GM12873 (cell line): ENCODE results near the gene SLC36A2.

Source experiments
- TF ChIP-seq, protein P1 (sequence below): IDR thresholded peaks from 2 replicates; pipeline ENCODE4 v1.5.1; 2012; ENCODE audit warnings: low read depth, mild to moderate bottlenecking, moderate library complexity, low read length, control low read depth; ENCODE audit not compliant: insufficient read depth; ENCODE audit errors: missing control alignments

SLC36A2 gene

DNA sequence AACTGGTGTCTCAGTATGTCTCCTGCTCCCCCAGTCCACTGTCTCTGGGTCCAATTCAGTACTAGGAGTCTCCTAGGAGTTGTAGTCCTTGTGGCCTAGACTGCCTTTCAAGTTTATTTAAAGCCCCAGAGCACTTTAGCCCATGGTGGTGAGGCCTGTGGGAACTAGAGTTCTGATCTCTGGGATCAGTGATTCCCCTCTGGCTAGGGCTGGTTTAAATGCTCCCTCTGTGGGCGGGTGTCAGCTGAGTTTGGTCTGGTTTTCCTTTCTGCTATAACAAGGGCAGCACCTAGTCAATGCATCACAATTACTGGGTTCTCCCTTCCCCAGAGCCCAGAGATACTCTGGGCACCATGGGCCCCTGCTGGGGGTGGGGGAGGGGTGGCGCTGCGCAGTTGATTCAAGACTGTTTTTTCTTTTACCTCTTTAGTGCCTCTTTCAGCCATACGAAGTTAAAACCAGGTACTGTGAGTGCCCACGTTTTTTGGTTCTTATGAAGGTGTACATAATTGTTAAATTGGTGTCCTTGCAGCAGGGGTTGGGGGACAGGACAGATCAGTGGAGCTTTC lies 34.5 kb downstream of the SLC36A2 start:
- TF ChIP-seq, protein P1, sequence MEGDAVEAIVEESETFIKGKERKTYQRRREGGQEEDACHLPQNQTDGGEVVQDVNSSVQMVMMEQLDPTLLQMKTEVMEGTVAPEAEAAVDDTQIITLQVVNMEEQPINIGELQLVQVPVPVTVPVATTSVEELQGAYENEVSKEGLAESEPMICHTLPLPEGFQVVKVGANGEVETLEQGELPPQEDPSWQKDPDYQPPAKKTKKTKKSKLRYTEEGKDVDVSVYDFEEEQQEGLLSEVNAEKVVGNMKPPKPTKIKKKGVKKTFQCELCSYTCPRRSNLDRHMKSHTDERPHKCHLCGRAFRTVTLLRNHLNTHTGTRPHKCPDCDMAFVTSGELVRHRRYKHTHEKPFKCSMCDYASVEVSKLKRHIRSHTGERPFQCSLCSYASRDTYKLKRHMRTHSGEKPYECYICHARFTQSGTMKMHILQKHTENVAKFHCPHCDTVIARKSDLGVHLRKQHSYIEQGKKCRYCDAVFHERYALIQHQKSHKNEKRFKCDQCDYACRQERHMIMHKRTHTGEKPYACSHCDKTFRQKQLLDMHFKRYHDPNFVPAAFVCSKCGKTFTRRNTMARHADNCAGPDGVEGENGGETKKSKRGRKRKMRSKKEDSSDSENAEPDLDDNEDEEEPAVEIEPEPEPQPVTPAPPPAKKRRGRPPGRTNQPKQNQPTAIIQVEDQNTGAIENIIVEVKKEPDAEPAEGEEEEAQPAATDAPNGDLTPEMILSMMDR, result no peak

DNA sequence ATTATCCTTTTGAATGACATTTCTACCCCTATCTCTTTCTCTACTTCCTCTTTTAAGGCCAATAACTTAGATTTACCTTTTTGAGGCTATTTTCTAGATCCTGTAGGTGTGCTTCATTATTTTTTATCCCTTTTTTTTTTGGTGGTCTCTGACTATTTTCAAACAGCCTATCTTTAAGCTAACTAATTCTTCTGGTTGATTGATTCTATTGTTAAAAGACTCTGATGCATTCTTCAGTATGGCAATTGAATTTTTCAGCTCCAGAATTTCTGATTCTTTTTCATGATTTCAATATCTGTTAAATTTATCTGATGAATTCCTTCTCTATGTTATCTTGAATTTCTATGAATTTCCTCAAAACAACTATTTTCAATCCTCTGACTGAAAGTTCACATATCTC lies 36.4 kb downstream of the SLC36A2 start:
- TF ChIP-seq, protein P1, result no peak

DNA sequence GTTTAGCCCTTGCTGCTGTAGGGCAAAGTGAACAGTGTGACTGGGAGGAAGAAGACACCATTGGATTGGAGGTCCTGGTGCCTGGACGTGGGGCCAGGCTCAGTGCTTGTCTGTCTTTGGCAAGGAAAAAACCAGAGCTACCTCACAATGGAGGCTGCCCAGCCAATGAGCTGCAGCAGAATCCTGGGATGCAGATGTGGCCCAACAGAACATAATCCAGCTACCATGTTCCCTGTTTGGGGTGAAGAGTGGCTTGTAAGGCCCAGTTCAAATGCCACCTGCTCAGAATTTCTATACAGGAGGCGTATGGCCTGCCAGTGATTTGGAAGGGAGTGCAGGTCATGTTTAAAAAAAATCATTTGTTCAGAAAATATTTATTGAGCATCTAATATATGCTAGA lies 43.7 kb downstream of the SLC36A2 start, which contains the start of gene SLC36A3:
Gene SLC36A3, minus strand, starts transcription at position 101 of the 400 bp plus-strand sequence. CDS start 412 bp downstream, outside the sequence.
- TF ChIP-seq, protein P1, result no peak

DNA sequence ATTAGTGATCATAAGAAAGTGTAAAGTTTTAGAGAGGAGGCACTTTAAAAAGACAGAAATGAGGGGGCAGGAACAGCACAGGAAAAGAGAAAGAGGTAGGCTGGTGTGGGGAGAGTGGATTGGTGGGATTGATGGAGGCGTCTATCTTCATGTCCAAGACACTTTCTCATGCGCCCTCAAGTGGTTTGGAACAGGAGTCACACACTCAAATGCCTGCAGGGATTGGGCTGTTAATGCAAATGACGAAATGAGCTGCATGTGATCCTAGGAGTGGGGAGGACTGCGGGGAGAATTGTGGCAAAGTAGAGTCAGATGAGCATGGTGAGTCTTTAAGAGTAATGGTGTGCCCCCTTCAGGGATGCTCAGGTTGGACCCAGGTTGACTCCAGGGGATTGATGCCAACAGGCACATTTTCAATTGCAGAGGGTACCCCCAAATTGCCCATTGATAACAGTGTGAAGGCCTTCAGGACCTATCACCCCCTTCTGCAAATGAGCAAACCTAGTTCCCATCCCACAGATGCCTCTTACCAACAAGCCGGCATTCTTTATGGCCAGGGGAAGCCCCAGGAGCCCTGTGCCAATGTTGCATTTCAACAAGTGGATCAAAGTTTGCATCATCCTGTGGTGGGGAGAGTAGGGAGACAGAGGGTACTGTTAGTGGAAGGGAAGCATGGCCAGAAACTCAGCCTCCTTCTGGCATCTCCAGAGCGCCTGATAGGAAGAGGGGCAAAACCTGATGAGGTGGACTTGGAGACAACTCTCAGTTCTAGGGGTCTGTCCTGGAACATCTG lies 49.1 kb downstream of the SLC36A2 start:
- TF ChIP-seq, protein P1, result peak; percentile 85

DNA sequence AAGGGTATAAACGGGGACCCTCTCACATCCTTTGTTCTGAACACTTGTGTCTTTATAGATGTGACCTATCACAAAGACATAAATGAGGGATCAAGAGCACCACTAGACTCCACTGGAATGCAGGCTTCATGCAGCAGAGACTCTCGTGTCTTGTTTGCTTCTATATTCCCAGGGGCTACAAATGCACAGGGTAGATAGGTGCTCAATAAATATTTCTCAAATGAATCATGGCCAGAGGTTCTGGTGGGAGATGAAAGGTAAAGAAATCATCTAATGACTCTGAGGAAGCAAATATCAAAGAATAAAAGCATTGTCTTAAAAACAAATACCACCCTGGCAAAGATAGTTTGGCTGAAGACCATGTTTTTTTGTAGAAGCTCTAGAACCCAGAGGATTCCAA lies 50.4 kb downstream of the SLC36A2 start:
- TF ChIP-seq, protein P1, result no peak

DNA sequence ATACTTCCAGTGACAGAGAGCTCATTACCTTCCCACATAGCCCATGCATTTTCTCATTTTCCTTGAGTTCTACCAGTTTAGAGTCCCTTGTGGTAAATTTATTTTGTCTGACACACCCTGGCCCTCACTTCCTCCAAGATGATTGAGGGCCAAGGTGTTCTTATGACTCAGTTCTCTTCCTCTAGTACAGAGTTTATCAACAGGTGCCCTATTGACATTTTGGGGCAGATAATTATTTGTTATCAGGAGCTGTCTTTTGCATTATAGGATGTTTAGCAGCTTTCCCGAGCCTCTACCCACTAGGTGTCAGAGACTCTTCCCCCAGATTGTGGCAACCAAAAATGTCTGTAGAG lies 50.9 kb downstream of the SLC36A2 start:
- TF ChIP-seq, protein P1, result no peak

DNA sequence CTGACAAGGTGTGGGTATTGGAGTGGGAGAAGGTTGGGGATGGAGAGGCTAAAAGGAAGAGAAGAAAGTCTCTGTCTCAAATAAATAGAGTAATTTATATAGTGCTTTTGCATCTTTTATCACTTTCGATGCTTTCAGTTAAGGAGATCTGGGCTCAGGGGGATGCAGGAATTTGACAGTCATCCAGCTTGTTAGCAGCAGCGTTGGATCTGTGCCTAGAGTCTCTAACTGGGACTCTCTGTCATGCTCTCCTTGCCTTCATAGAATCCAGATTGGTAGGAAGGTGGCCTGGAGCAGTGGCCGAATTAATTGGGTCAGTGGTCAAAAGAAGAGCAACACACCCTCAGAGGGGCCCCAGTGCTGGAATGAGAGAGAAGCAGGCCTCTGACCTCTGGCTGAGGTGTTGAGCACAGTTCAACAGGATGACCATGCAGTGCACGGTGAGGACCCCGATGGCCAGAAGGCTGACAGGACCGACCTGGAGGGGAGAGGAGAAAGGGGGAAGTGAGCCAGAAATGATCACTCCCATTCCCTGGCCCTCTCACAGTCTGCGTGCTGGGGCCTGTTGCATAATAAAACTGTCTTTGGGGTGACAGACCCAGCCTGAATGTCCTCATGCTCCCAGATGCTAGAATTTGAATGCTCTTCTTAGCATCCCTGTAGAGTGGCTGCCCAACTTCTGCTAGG lies 51.4 kb downstream of the SLC36A2 start:
- TF ChIP-seq, protein P1, result no peak
